SKM-1 treated with dmso at 0.1 percent for 144 hours (cell line): ENCODE results near the gene LRRK1.
"Not testable (repeated sequence)": the region's sequence is repeated elsewhere in the genome, so short reads cannot be mapped to it uniquely, and the experiment has no call there.

ENCODE experiments used
- DNase-seq: peaks from one replicate; lab custom pipeline; 2025; ENCODE audit not compliant: unreplicated experiment; lab: John Stamatoyannopoulos, UW

Gene LRRK1

GRCh38 chr15:101066501-101067408 lies 147.6 kb downstream of the LRRK1 start:
- no peak for DNase-seq

- no peak for DNase-seq
Measured at GRCh38 chr15:101067660-101068522, 148.7 kb downstream of the LRRK1 start.

- no peak for DNase-seq
Measured at GRCh38 chr15:101068523-101068960, 149.4 kb downstream of the LRRK1 start.

- DNase-seq = no peak
Measured at GRCh38 chr15:101068961-101069653, 149.9 kb downstream of the LRRK1 start.

GRCh38 chr15:101069654-101069973 lies 150.5 kb downstream of the LRRK1 start:
- DNase-seq = no peak

GRCh38 chr15:101070024-101070423 lies 150.9 kb downstream of the LRRK1 start:
- no peak for DNase-seq

- no peak for DNase-seq
Measured at GRCh38 chr15:101070502-101071273, 151.5 kb downstream of the LRRK1 start.

DNA sequence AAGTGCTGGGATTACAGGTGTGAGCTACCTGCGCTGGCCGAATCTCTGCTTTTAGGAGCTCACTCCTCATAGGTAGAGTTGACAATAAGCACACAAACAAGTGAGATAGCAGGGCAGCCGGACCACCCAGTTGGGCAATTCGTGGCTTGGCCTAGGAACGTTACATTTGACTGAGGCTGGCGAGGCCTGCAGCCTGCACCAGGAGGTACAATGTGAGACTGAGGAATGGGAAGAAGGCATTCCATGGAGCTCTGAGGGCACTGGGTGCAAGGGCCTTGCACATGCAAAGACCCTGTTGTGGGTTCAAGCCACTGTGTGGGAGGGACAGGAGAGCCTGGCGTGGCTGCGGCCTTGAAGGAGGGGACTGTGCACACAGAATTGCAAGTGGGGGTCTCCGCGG lies 152.5 kb downstream of the LRRK1 start:
- no peak for DNase-seq

- not testable (repeated sequence) for DNase-seq
Measured at GRCh38 chr15:101072235-101072634, 153.1 kb downstream of the LRRK1 start.

GRCh38 chr15:101077806-101078668 lies 158.9 kb downstream of the LRRK1 start:
- DNase-seq = not testable (repeated sequence)

DNA sequence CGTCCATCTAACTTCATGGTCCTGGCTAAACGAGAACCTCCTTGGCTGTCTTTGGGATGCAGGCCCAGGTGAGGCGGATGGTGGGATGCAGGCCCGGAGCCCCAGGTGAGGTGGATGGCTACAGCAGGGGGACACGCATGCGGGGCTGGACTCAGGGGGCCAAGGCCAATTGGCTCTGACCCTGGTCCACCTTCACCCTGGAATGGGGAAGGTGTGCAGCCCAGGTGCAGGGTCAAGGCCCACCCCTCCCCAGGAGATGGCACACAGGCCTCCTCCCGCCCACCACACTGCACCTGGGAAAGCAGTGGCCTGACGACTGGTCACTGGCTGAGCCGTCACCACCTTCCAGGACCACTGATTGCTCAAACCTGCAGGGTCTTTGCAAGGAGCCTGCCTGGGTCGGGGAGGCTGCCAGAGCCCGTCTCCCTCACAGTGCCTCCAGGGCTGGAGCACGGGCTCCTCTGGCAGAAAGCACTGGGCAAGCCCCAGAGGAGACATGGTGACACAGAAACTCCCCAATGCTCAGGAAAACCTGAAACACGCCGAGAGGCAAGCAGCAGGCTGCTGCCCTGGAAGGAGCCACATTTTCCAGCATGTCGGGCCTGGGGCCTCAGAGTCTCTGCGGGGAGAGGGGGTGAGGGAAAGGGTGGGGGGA lies 159.6 kb downstream of the LRRK1 start:
- DNase-seq = no peak

GRCh38 chr15:101081900-101082299 lies 162.7 kb downstream of the LRRK1 start:
- DNase-seq = no peak

- DNase-seq = no peak
Measured at GRCh38 chr15:101083336-101084045, 164.3 kb downstream of the LRRK1 start.

DNA sequence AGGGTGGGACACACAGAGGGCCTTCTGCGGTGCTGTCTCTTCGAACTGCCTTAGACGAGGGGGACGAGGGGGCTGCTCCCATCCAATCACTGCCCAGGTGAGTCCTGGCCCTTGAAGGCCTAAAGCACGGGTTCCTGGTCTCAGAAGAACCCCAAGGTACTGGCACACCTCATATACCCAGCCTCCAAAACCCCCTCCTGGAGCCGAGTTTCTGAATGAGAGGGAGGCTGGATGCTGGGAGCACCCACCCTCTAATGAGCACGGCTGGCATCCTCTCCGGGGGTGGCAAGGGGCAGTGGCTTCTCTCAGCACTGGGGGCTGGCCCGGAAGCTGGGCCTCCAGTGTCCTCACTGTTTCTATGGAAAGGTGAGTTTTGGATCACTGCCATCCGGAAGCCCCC lies 165.6 kb downstream of the LRRK1 start:
- DNase-seq = no peak

GRCh38 chr15:101085311-101085700 lies 166.1 kb downstream of the LRRK1 start:
- no peak for DNase-seq

GRCh38 chr15:101086394-101087171 lies 167.4 kb downstream of the LRRK1 start:
- no peak for DNase-seq

DNA sequence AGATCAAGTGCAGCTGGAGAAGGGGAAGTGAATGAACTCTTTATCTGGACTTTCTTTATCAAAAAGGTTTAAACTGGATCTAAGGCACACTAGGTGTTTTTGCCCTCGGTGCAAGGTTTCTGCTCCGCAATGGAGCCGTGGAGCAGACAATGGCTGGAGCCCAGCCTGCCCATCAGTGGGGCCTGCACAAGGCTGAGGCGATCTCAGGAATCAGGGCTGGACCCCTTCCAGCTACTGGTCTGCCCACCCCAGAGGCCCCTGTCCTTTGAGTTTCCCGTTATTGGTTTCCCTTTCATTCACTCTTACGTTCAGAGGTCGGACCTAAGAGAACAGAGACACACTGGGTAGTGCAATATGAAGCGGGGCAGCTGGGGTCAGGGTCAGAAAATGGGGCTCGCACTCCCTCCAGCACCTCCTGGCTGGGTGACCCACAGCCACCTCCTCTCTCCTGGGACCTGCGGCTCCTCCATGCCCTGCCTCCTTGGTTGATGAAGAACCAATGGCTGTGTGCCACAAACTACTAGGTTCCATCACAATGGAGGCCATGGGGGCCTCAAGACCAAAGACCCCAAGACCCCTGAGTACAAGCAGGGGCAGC lies 168.1 kb downstream of the LRRK1 start:
- DNase-seq = no peak
